Measurements from ENCODE around the gene PBXIP1. TPM values are rescaled to one million over a fixed set of nuclear protein-coding genes. Genes with fewer than 3 reads are reported as not detected.

Gene PBXIP1
- total RNA-seq, 1 donor from 2014 or later, result 70.0 TPM

DNA sequence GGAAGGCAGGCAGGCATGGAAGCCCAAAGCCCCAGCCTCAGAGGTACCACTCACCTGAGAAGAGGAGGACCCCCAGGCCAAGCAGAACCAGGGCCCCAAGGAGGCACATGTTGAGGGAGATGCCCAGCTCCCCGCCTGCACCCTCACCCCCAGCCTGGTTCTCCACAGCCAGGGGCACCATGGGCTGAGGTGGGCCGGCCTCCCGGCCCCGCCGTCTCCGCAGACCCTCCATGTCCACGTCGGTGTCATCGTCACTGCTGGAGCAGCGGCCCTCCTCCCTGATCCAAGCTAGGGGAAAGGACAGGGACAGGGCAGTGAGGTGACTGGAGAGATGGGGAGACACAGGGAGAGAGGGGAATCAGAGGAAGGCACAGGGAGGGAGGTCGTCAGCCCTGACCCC is 7.8 kb downstream of the PBXIP1 start:
- Histone ChIP-seq H3K36me3 (peaks cover 35 to 46% of the 10 kb centered on the region in 2 donors), H3K9me3 (no peaks in the 10 kb centered on the region), H3K27ac (no peak overlapping the region), H3K4me1 (peaks cover 0 to 8% of the 10 kb centered on the region in 2 donors), H3K4me3 (no peak overlapping the region), H3K27me3 (no peaks in the 10 kb centered on the region)
- intact Hi-C loops (cut with DNase I), result no loop called here
- DNase-seq (ENCODE audit: low spot score in 2 of 2), result no peak
- TF ChIP-seq, protein P1, sequence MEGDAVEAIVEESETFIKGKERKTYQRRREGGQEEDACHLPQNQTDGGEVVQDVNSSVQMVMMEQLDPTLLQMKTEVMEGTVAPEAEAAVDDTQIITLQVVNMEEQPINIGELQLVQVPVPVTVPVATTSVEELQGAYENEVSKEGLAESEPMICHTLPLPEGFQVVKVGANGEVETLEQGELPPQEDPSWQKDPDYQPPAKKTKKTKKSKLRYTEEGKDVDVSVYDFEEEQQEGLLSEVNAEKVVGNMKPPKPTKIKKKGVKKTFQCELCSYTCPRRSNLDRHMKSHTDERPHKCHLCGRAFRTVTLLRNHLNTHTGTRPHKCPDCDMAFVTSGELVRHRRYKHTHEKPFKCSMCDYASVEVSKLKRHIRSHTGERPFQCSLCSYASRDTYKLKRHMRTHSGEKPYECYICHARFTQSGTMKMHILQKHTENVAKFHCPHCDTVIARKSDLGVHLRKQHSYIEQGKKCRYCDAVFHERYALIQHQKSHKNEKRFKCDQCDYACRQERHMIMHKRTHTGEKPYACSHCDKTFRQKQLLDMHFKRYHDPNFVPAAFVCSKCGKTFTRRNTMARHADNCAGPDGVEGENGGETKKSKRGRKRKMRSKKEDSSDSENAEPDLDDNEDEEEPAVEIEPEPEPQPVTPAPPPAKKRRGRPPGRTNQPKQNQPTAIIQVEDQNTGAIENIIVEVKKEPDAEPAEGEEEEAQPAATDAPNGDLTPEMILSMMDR (IDR thresholded peaks at IDR 0.05), result no peak

DNA sequence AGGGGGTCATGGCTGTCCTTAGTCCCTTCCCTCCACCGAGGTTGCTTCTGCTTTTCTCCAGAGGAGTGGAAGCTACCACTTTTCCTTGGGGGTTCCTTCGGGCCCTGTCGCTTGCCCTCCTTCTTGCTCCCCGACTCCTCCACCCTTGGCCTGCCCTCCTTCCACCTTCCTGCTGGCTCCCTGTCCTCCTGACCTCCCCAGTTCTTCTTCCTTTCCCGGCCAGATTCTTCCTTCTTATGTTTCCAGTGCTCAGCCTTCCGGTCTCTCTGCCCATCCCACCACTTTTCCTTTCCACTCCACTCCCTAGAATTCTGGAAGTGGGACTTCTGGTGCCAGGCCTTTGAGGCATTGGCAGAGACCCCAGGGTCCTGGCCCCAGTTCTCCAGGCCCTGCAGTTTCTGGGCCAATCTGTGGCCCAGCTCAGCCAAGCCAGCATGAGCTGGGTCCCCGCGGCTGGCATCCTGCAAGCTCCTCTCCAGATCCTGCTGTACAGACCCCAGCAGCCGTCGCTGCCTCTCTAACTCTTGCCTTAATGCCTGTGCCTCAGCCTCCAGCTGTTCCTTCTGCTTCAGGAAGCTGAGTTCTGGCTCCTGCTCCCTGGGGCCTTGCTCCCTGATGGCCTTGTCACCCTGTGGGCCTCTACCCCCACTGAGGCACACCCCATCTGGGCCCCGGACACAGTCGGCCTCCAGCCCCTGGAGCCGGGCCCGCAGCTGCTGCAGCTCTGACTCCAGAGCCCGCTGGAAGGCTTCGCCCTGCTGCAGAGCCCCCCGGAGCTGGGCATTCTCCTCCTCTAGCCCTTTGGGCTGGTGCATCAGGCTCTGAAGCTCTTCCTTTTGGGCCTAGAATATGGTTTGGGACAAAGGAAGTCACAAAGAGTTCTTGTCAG is 9.7 kb downstream of the PBXIP1 start:
- TF ChIP-seq, protein P1 (IDR thresholded peaks at IDR 0.05), result no peak
- intact Hi-C loops (cut with DNase I), result no loop called here
- Histone ChIP-seq H3K4me3 (no peak overlapping the region), H3K36me3 (peaks cover 34 to 41% of the 10 kb centered on the region in 2 donors), H3K9me3 (no peaks in the 10 kb centered on the region), H3K27me3 (no peaks in the 10 kb centered on the region), H3K27ac (no peak overlapping the region), H3K4me1 (peaks cover 0 to 5% of the 10 kb centered on the region in 2 donors)
- no peak for DNase-seq (ENCODE audit: low spot score in 2 of 2)

DNA sequence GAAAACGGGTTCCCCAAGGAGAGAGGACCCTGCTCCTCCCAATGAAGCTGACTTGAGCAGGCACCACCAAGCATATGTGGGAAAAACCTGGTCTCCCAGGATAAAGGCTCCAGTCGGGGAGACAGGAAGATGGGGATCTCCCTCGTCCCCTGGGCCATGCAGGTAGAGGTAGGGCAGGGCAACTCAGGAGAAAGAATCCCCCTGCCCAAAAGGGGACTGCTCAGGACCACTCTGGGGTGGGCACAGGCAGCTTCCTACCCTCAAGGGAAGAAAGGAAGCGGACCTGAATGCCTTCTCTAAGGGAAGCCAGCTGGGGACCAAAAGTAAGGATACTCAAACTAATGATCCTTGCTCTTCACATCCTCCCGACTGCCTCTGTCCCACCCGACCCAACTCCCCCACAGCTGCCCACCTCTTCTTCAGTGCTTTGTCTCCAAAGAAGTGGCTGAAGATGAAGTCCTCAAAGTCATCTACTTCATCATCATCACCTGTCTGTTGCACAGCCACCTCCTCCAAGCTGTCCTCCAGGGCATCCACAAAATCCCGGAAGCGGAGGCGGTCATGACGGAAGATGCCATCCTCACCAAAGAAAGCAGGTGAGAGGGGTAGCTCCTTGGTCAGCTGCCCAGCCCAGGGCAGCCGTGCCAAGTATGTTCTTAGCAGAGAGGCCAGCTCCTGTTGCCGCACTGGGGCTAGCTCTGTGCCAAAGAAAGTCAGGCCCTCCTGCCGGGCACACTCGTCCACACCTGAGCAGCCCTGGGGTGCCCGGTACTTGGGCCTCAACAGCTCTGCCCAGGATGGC is 10.5 kb downstream of the PBXIP1 start:
- intact Hi-C loops (cut with DNase I), result no loop called here
- TF ChIP-seq, protein P1 (IDR thresholded peaks at IDR 0.05), result no peak
- Histone ChIP-seq H3K27me3 (no peaks in the 10 kb centered on the region), H3K4me3 (no peak overlapping the region), H3K9me3 (no peaks in the 10 kb centered on the region), H3K4me1 (peaks cover 0 to 5% of the 10 kb centered on the region in 2 donors), H3K27ac (peak overlapping the region in 1 of 2 donors; percentile 24), H3K36me3 (peaks cover 25 to 33% of the 10 kb centered on the region in 2 donors)
- DNase-seq (ENCODE audit: low spot score in 2 of 2), result no peak

DNA sequence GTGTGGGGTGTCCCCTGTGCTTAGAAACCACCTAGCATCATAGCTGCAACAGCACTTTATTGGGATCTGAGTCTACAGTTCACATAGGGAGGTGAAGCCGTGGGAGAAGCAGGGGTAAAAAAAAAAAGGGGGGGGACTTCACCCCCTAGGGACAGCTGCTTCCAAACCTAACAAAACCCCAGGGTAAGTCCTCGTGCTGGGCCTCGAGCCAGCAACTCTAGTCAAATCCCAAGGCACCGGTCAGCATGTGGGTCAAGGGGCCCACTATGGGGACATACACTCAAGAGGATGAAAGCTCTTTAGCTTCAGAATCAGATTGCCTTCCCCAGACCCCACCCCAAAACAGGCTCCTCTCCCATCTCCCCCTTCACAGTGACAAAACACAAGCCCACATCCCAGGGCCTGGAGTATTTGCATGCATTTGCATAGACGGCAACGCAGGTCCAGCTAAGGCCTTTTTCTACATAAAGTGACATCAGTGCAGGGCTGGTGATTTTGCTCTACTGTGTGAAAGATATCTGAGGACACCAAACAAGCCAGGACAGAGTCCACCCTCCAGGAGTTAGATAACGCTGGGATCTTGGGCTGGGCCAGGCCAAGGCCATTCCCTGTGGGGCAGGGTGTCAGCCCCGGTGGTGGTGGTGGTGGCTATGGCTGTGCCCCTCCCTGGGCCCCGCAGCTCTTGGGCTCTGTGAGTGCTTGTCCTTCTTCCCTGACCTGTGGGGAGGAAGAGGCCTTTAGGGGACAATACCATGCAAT is 11.3 kb downstream of the PBXIP1 start:
- TF ChIP-seq, protein P1 (IDR thresholded peaks at IDR 0.05), result no peak
- intact Hi-C loops (cut with DNase I), result no loop called here
- Histone ChIP-seq H3K27me3 (no peaks in the 10 kb centered on the region), H3K4me3 (no peak overlapping the region), H3K9me3 (no peaks in the 10 kb centered on the region), H3K36me3 (peaks cover 21 to 30% of the 10 kb centered on the region in 2 donors), H3K4me1 (peaks cover 0 to 5% of the 10 kb centered on the region in 2 donors), H3K27ac (peak overlapping the region; percentile 28 to 52)
- DNase-seq (ENCODE audit: low spot score in 2 of 2), result no peak

DNA sequence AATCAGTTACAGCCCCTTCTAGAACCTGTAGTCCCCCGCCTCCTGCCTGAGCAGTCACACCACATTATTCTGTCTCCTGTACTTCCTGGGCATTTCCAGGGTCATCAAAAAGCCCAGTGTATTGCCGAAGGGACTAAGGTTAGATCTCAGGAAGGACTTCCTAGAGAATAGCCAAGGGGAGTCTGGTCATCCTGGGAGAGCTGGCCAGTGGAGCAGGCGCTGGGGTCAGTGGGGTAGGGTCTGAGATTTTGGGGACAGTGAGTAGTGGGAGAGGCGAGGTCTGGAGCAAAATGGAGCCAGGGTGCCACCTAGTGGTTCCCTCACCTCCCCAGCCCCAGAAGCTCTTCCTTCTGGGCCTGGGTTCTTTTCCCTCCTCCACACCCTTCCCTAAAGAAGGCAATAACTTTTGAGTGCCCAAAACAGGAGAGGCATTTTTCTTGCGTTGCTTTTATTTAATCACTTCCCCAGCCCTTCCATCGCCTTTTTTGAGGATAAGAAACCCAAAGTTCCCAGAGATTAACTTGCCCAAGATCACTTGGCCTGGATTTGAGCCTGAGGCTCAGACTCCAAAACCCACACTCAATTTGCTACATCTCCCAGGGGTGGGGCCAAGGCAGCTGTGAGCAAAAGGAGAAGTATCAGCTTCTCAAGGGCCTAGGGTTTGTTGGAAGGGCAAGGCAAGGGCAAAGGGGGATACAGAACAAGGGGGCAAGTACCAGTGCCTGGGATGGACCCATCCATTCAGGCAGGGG is 12.1 kb downstream of the PBXIP1 start:
- Histone ChIP-seq H3K4me1 (peaks cover 0 to 5% of the 10 kb centered on the region in 2 donors), H3K27me3 (no peaks in the 10 kb centered on the region), H3K36me3 (peaks cover 21 to 30% of the 10 kb centered on the region in 2 donors), H3K4me3 (no peak overlapping the region), H3K9me3 (no peaks in the 10 kb centered on the region), H3K27ac (peak overlapping the region; percentile 28 to 52)
- intact Hi-C loops (cut with DNase I), result no loop called here
- TF ChIP-seq, protein P1 (IDR thresholded peaks at IDR 0.05), result peak; percentile 34 to 68 (median 51)
- no peak for DNase-seq (ENCODE audit: low spot score in 2 of 2)
